ENCODE data around the gene TRANK1. TPM values are rescaled to one million over a fixed set of nuclear protein-coding genes. Genes with fewer than 3 reads are reported as not detected.
A peak's percentile ranks its signal among the peaks of the same experiment; 100 is the strongest.
"Not testable (repeated sequence)": the region's sequence is repeated elsewhere in the genome, so short reads cannot be mapped to it uniquely, and the experiment has no call there.

TRANK1 gene
- total RNA-seq, 2 experiments from 2014 or later: 12.0 to 13.2 TPM

DNA sequence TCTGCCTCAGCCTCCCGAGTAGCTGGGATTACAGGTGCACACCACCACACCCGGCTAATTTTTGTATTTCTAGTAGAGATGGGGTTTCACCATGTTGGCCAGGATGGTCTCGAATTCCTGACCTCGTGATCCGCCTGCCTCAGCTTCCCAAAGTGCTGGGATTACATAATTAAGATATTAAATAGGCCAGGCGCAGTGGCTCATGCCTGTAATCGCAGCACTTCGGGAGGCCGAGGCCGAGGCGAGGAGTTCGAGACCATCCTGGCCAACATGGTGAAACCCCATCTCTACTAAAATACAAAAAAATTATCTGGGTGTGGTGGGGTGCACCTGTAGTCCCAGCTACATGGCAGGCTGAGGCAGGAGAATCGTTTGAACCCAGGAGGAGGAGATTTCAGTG, 40.8 kb downstream of the TRANK1 start:
- CTCF ChIA-PET: interaction anchor here (0.8 to 5.6 kb wide), 2 partner anchors 10 to 55 kb away, joined by 3 to 33 read pairs; no protein-coding TSS in a partner anchor
- H3K4me3 Mint-ChIP-seq; H3K27ac Mint-ChIP-seq; H3K9me3 Mint-ChIP-seq (ENCODE audit: low read depth); H3K27me3 Mint-ChIP-seq; ATAC-seq; POLR2A ChIA-PET; DNase-seq: not testable (repeated sequence)
- intact Hi-C loops (cut with DNase I, micrococcal nuclease): loop anchor here in 1 of 2 experiments (2.0 kb wide), 1 partner anchor 55 kb away; no protein-coding TSS in a partner anchor
- H3K4me1 Mint-ChIP-seq: peaks cover 74% of the 10 kb centered on the region
- H3K36me3 Mint-ChIP-seq (ENCODE audit: low read depth): peaks cover 21% of the 10 kb centered on the region

GRCh38 chr3:36903119-36903882, 41.6 kb downstream of the TRANK1 start:
- H3K27ac Mint-ChIP-seq: no peak overlapping the region
- DNase-seq: no peak
- intact Hi-C loops (cut with DNase I, micrococcal nuclease): no loop called here

GRCh38 chr3:36901588-36901987, 43.3 kb downstream of the TRANK1 start:
- DNase-seq (no peak), ATAC-seq (no peak)
- Mint-ChIP-seq H3K27me3 (no peaks in the 10 kb centered on the region), H3K4me1 (peaks cover 60% of the 10 kb centered on the region), H3K36me3 (ENCODE audit: low read depth) (peaks cover 31% of the 10 kb centered on the region), H3K9me3 (ENCODE audit: low read depth) (no peaks in the 10 kb centered on the region), H3K4me3 (no peak overlapping the region), H3K27ac (no peak overlapping the region)
- POLR2A ChIA-PET: no interaction called here
- CTCF ChIA-PET: interaction anchor here (0.9 to 1.3 kb wide), 2 partner anchors 11 to 55 kb away, joined by 3 to 5 read pairs; no protein-coding TSS in a partner anchor
- intact Hi-C loops (cut with DNase I, micrococcal nuclease): no loop called here

More at GRCh38 chr3:36903119-36903882, 41.6 kb downstream of the TRANK1 start:
- ChIA-PET CTCF (interaction anchor here (0.8 to 5.6 kb wide), 4 partner anchors 11 to 122 kb away, joined by 3 to 33 read pairs (median 4); no protein-coding TSS in a partner anchor), POLR2A (no interaction called here)
- Mint-ChIP-seq H3K36me3 (ENCODE audit: low read depth) (peaks cover 28% of the 10 kb centered on the region), H3K27me3 (no peaks in the 10 kb centered on the region), H3K9me3 (ENCODE audit: low read depth) (no peaks in the 10 kb centered on the region), H3K4me1 (peaks cover 67% of the 10 kb centered on the region), H3K4me3 (no peak overlapping the region)
- no peak for ATAC-seq

DNA sequence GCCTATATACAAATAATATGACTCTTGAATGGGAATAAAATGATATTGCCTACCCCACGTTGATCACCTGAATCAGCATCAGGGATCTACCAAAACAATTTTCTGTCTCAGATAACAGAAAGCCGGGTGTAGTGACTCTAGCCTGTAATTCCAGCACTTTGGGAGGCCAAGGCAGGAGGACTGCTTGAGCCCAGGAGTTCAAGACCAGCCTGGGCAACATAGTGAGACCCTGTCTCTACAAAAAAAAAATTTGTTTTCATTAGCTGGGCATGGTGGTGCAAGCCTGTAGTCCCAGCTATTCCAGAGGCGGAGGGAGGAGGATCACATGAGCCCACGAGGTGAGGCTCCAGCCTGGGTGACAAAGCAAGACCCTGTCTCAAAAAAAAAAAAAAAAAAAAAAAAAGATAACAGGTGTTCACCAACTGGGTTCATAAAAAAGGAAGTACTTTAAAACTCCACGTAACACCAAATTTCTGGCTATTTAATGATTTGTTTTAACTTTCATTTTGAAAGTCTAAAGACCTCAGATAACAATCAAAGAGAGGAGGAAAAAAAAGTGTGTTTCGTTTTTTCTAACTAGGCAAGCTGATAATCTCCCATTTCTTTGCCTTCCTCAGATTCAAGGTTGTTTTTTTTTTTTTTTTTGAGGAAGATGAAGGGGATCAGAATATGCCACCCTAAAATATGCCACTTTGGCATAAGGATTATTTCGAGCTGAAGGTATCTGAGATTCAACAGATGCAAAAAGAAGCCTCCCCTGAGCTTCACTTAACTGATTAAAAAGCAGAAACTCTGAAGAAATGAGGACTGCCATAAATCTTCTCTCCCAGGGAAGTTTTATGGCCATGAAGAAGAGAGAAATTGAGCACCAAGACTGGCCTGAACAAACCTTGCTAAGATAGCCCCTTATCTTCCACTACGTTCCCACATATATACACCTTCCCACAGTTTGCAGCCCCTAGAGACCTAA, 44.1 kb downstream of the TRANK1 start:
- Mint-ChIP-seq H3K27ac (peak overlapping the region; percentile 33), H3K9me3 (ENCODE audit: low read depth) (no peaks in the 10 kb centered on the region), H3K4me3 (peak overlapping the region; percentile 26), H3K4me1 (peaks cover 56% of the 10 kb centered on the region), H3K36me3 (ENCODE audit: low read depth) (peaks cover 33% of the 10 kb centered on the region), H3K27me3 (no peaks in the 10 kb centered on the region)
- ChIA-PET CTCF (interaction anchor here (0.9 to 1.3 kb wide), 2 partner anchors 12 to 91 kb away, joined by 3 to 5 read pairs; no protein-coding TSS in a partner anchor), POLR2A (interaction anchor here (0.6 kb wide), 1 partner anchor 399 kb away, joined by 3 read pairs; no protein-coding TSS in a partner anchor)
- ATAC-seq (no peak), DNase-seq (no peak)
- intact Hi-C loops (cut with DNase I, micrococcal nuclease): no loop called here

DNA sequence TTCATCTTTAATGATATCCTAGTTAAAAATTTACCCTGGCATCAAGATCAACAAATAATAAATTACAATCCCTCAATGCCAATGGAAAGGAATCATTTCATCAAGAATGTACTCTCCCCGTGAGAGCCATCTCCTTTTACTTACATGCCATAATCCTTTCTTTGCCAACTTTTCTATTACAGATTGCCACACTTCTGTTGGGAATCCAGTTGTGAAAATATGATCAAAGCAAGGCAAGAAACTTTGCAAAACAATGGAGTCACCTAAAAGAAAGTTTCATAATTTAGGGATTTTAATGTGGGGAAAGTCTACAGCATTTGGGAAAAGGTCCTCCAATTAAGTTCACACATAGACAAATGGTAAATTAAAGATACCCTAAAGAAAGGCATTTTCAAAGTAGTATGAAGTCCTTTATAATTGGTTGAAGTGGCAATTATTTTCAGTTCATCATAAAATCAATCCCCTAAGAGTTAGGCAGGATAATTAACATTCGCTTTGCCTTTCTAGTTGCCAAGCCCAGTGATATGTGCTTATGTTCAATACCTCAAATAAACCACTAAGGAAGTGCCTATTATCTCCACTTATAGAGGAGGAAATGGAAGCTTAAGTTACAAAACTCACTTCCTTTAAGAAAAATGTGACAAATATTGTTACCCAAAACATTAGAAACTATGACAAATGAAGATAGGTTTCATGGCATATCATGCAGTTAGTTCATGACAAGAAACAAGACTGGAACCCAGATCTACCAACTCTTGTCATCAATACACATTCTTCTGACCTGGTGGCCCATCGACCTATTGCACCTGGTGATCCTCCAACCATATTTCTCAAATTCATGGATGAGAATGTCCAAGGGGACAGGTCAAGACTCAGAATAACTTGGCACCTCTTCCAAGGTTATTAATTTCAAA, 49.1 kb downstream of the TRANK1 start:
- DNase-seq (no peak), ATAC-seq (peak; percentile 47)
- Mint-ChIP-seq H3K27me3 (no peaks in the 10 kb centered on the region), H3K36me3 (ENCODE audit: low read depth) (peaks cover 28% of the 10 kb centered on the region), H3K4me3 (no peak overlapping the region), H3K9me3 (ENCODE audit: low read depth) (no peaks in the 10 kb centered on the region), H3K4me1 (peaks cover 47% of the 10 kb centered on the region), H3K27ac (peak overlapping the region; percentile 25)
- intact Hi-C loops (cut with DNase I, micrococcal nuclease): no loop called here
- ChIA-PET CTCF (interaction anchor here (2.1 to 2.2 kb wide), 2 partner anchors 10 to 63 kb away, joined by 5 to 6 read pairs; no protein-coding TSS in a partner anchor), POLR2A (no interaction called here)

GRCh38 chr3:36894914-36895313, 49.9 kb downstream of the TRANK1 start:
- H3K4me1 Mint-ChIP-seq: peaks cover 41% of the 10 kb centered on the region
- DNase-seq (no peak), ATAC-seq (no peak)
- H3K4me3 Mint-ChIP-seq: no peak overlapping the region
- H3K36me3 Mint-ChIP-seq (ENCODE audit: low read depth): peaks cover 28% of the 10 kb centered on the region
- H3K9me3 Mint-ChIP-seq (ENCODE audit: low read depth): no peaks in the 10 kb centered on the region
- H3K27me3 Mint-ChIP-seq: no peaks in the 10 kb centered on the region
- no peak overlapping the region for H3K27ac Mint-ChIP-seq
- ChIA-PET CTCF (interaction anchor here (0.6 to 2.2 kb wide), 3 partner anchors 11 to 64 kb away, joined by 3 to 6 read pairs (median 5); no protein-coding TSS in a partner anchor), POLR2A (no interaction called here)
- intact Hi-C loops (cut with DNase I, micrococcal nuclease): no loop called here

- H3K9me3 Mint-ChIP-seq (ENCODE audit: low read depth): no peaks in the 10 kb centered on the region
- intact Hi-C loops (cut with DNase I, micrococcal nuclease): no loop called here
- H3K4me1 Mint-ChIP-seq: peaks cover 41% of the 10 kb centered on the region
- CTCF ChIA-PET: interaction anchor here (2.2 kb wide), 1 partner anchor 65 kb away, joined by 6 read pairs; no protein-coding TSS in a partner anchor
- H3K27ac Mint-ChIP-seq: peak overlapping the region; percentile 32
- H3K27me3 Mint-ChIP-seq: no peaks in the 10 kb centered on the region
- DNase-seq (no peak), ATAC-seq (no peak)
- H3K36me3 Mint-ChIP-seq (ENCODE audit: low read depth): peaks cover 20% of the 10 kb centered on the region
- POLR2A ChIA-PET: no interaction called here
- no peak overlapping the region for H3K4me3 Mint-ChIP-seq
These were observed 51.0 kb downstream of the TRANK1 start for GRCh38 chr3:36893826-36894225.

- Mint-ChIP-seq H3K9me3 (ENCODE audit: low read depth) (no peaks in the 10 kb centered on the region), H3K27me3 (no peaks in the 10 kb centered on the region), H3K4me1 (peaks cover 41% of the 10 kb centered on the region), H3K36me3 (ENCODE audit: low read depth) (peaks cover 17% of the 10 kb centered on the region), H3K4me3 (no peak overlapping the region), H3K27ac (peak overlapping the region; percentile 63)
- ChIA-PET POLR2A (interaction anchor here (0.6 kb wide), 1 partner anchor 75 kb away, joined by 10 read pairs; no protein-coding TSS in a partner anchor), CTCF (interaction anchor here (0.7 to 2.2 kb wide), 4 partner anchors 14 to 65 kb away, joined by 3 to 6 read pairs (median 4); no protein-coding TSS in a partner anchor)
- ATAC-seq (peak; percentile 76), DNase-seq (peak; percentile 39)
- intact Hi-C loops (cut with DNase I, micrococcal nuclease): no loop called here
These were observed 51.7 kb downstream of the TRANK1 start for GRCh38 chr3:36893137-36893557.

DNA sequence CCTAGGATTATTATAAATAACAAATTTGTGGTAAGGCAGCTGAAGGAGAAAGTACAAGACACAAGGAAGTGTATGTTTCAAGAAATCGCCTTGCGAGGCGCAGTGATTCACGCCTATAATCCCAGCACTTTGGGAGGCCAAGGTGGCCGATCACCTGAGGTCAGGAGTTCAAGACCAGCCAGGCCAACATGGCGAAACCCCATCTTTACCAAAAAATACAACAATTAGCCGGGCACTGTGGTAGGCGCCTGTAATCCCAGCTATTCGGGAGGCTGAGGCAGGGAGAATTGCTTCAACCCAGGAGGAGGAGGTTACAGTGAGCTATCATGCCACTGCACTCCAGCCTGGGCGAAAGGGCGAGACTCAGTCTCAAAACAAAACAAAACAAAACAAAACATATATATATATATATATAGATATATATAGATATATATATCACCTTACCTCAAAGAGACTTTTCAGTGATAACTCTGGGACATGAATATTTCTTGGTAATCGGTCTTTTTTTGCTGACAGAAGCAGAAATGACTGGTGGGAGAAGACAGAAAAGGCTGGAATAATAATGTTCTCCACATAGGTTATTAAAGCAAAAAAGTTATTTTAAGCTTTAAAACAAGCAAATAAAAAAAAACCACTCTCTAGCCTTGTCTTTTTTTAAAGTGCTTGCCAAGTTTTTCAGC, 52.3 kb downstream of the TRANK1 start:
- POLR2A ChIA-PET: interaction anchor here (0.6 kb wide), 1 partner anchor 75 kb away, joined by 10 read pairs; no protein-coding TSS in a partner anchor
- H3K4me1 Mint-ChIP-seq: peaks cover 41% of the 10 kb centered on the region

DNA sequence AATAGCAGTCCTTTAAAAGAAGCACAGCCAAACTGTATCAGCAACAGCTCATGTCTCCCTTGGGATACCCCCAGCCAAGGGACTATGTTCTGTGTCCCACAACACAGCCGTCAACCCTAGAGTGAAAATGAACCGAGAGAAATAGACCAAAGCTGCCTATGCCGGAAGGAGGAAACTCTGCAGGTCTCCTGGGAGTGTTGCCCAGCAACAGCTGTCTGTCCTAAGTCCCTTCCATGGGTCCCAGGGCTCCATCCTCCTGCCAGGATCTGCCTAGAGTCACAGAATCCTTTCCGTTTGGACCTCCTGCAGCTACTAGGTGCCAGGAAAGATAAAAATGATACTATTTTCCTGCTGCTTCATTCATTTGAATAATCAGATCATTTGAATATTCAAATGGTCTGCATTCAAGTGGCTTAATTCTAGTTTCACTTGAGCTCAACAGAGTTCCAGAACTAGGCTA, 53.1 kb downstream of the TRANK1 start:
- intact Hi-C loops (cut with DNase I, micrococcal nuclease): no loop called here
- no peak for ATAC-seq
- no peaks in the 10 kb centered on the region for H3K9me3 Mint-ChIP-seq (ENCODE audit: low read depth)
- no peak for DNase-seq
- peaks cover 38% of the 10 kb centered on the region for H3K4me1 Mint-ChIP-seq
- POLR2A ChIA-PET: no interaction called here
- CTCF ChIA-PET: interaction anchor here (0.5 to 1.7 kb wide), 4 partner anchors 16 to 446 kb away, joined by 3 to 8 read pairs (median 4); no protein-coding TSS in a partner anchor
- H3K27me3 Mint-ChIP-seq: no peaks in the 10 kb centered on the region
- peak overlapping the region; percentile 34 for H3K27ac Mint-ChIP-seq
- H3K36me3 Mint-ChIP-seq (ENCODE audit: low read depth): peaks cover 15% of the 10 kb centered on the region
- H3K4me3 Mint-ChIP-seq: no peak overlapping the region

More for the DNA sequence above, 52.3 kb downstream of the TRANK1 start:
- H3K36me3 Mint-ChIP-seq (ENCODE audit: low read depth): peaks cover 15% of the 10 kb centered on the region
- DNase-seq: no peak
- H3K27me3 Mint-ChIP-seq: no peaks in the 10 kb centered on the region
- peak overlapping the region; percentile 63 for H3K27ac Mint-ChIP-seq
- no peak for ATAC-seq
- intact Hi-C loops (cut with DNase I, micrococcal nuclease): no loop called here
- H3K4me3 Mint-ChIP-seq: no peak overlapping the region
- H3K9me3 Mint-ChIP-seq (ENCODE audit: low read depth): no peaks in the 10 kb centered on the region
- CTCF ChIA-PET: interaction anchor here (0.7 to 1.7 kb wide), 4 partner anchors 15 to 66 kb away, joined by 3 to 8 read pairs (median 4); no protein-coding TSS in a partner anchor
